Measurements from ENCODE around the gene FAM43A. TPM values are rescaled to one million over a fixed set of nuclear protein-coding genes. Genes with fewer than 3 reads are reported as not detected.

The FAM43A gene
- total and polyA plus RNA-seq, 9 of the 15 experiments (the other 6 are each of a cell fraction or from before 2014, with no cell fraction given), result 0.03 to 1.2 (median 0.21) TPM

- TF ChIP-seq VEZF1 (CRISPR knock-in tag; IDR thresholded peaks at IDR 0.05) (no peak), MBD2 (IDR thresholded peaks at IDR 0.05; ENCODE audit: borderline replicate concordance, low read depth) (no peak), SRSF7 (optimal IDR thresholded peaks at IDR 0.05; ENCODE audit: low read depth, low read length) (no peak)
- TF ChIP-seq, protein P1, sequence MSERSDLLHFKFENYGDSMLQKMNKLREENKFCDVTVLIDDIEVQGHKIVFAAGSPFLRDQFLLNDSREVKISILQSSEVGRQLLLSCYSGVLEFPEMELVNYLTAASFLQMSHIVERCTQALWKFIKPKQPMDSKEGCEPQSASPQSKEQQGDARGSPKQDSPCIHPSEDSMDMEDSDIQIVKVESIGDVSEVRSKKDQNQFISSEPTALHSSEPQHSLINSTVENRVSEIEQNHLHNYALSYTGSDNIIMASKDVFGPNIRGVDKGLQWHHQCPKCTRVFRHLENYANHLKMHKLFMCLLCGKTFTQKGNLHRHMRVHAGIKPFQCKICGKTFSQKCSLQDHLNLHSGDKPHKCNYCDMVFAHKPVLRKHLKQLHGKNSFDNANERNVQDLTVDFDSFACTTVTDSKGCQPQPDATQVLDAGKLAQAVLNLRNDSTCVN (CRISPR knock-in tag; IDR thresholded peaks at IDR 0.05), result no peak
- TF ChIP-seq, protein P2, sequence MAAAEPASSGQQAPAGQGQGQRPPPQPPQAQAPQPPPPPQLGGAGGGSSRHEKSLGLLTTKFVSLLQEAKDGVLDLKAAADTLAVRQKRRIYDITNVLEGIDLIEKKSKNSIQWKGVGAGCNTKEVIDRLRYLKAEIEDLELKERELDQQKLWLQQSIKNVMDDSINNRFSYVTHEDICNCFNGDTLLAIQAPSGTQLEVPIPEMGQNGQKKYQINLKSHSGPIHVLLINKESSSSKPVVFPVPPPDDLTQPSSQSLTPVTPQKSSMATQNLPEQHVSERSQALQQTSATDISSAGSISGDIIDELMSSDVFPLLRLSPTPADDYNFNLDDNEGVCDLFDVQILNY (CRISPR knock-in tag; IDR thresholded peaks at IDR 0.05), result no peak
Measured at GRCh38 chr3:194661946-194662345, 23.7 kb upstream of the FAM43A start (continued).

DNA sequence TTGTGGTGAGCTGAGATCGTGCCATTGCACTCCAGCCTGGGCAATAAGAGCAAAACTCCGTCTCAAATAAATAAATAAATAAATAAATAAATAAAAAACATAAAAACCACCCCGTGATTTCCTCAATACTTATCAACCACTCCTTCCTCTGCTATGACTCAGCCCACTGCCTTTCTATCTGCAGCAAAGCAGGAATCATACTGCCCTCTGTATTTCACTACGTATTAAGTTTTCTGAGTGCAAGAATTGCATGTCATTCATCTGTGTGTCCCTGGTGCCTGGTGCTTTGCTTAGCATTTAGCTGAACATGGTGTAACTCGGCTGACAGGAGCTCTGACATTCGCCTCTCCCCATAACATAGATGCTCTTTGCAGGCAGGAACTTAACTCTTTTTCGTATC lies 20.8 kb upstream of the FAM43A start:
- H3K4me1 ChIP-seq (replicated peaks in 1 of 2; ENCODE audit: control insufficient read depth in 2 of 2, insufficient read depth in 2 of 2, low read length in 2 of 2), result no peaks in the 10 kb centered on the region
- DNase-seq (ENCODE audit: extremely low read depth in 1 of 4, low spot score in 3 of 4) (no peak), ATAC-seq (no peak), FAIRE-seq (no peak)
- no peak overlapping the region for H2AFZ ChIP-seq (ENCODE audit: low read depth, low read length)
- in situ Hi-C loops (cut with MboI) (no loop called here), intact Hi-C loops (cut with micrococcal nuclease) (no loop called here)
- no TSS peak for BruUV-seq (replicated peaks)
- no peak overlapping the region for H3K9ac ChIP-seq (ENCODE audit: insufficient read depth in 1 of 2, low read depth in 2 of 2, low read length in 2 of 2)
- H4K20me1 ChIP-seq (replicated peaks; ENCODE audit: control insufficient read depth, insufficient read depth, low read length), result no peaks in the 10 kb centered on the region; the same call in 1 of the 2 replicates
- H3K27me3 ChIP-seq (ENCODE audit: control insufficient read depth in 2 of 2, insufficient read depth in 2 of 2, low read length in 2 of 2), result no peaks in the 10 kb centered on the region
- peaks cover 75% of the 10 kb centered on the region for H3K36me3 ChIP-seq (ENCODE audit: control insufficient read depth, insufficient read depth, low read length)
- POLR2A ChIA-PET, result no interaction called here
- no peak overlapping the region for H3K4me2 ChIP-seq (ENCODE audit: insufficient read depth, low read length)
- H3K9me1 ChIP-seq (ENCODE audit: control insufficient read depth, insufficient read depth, low read length), result no peaks in the 10 kb centered on the region
- H3K4me3 ChIP-seq, result no peak overlapping the region
- no peak overlapping the region for H3K27ac ChIP-seq (ENCODE audit: extremely low read depth, low read depth, low read length)
- no peaks in the 10 kb centered on the region for H3K9me3 ChIP-seq (replicated peaks; ENCODE audit: control insufficient read depth, insufficient read depth, low read depth, low read length)
- 69% methylated on average over 7 of the region's 7 CpGs for WGBS (ENCODE audit: insufficient coverage, low coverage, missing lambda C conversion rate)
- CTCF ChIA-PET (ENCODE audit: low intra/inter-chr PET ratio), result no interaction called here
- H3K79me2 ChIP-seq (ENCODE audit: control insufficient read depth, insufficient read depth, low read length), result peaks cover 8% of the 10 kb centered on the region
- TF ChIP-seq FOXP1 (CRISPR knock-in tag; IDR thresholded peaks at IDR 0.05) (no peak), USF1 (CRISPR knock-in tag; IDR thresholded peaks at IDR 0.05) (no peak), IRF2 (CRISPR knock-in tag; IDR thresholded peaks at IDR 0.05) (no peak), PYGO2 (tag; IDR thresholded peaks at IDR 0.05) (no peak), ZBTB34 (CRISPR knock-in tag; IDR thresholded peaks at IDR 0.05) (no peak), ZNF239 (CRISPR knock-in tag; IDR thresholded peaks at IDR 0.05) (no peak), RFX5 (IDR thresholded peaks at IDR 0.05; ENCODE audit: low read depth, low read length) (no peak), MCM7 (IDR thresholded peaks at IDR 0.05) (no peak), MAFK (IDR thresholded peaks at IDR 0.05; ENCODE audit: low read length) (no peak), HOMEZ (CRISPR knock-in tag; IDR thresholded peaks at IDR 0.05) (no peak), HIVEP1 (CRISPR knock-in tag; IDR thresholded peaks at IDR 0.05) (no peak)

All from K562 (cell line).